Measurements from ENCODE around the gene C9orf43. TPM values are rescaled to one million over a fixed set of nuclear protein-coding genes. Genes with fewer than 3 reads are reported as not detected.

C9orf43 gene
- polyA plus RNA-seq, 1 donor = 0.40 TPM

DNA sequence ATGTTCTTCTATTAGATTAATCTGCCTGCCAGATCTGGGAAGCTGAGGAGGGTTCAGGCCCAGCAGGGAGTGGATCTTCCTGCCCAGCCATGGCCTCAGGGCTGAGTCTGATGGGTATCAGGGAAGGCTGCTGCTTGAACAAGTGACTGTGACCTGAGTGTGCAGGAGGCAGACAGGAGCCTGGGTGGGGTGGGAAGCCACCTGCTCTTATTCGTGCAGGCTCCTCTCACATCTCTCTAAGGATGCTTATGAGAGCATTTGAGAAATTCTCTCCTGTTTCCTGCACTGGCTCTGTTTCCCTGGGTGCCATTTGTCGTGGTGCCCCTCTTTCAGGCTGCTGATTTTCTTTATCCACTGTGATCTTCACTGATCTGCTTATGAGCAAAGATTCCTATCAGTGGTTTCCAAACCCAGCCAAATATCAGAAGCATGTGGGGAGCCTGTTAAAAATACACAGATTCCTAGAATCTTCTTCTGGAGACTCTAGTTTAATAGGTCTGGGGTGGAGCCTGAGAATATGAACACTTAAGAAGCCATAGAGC, 55.1 kb downstream of the C9orf43 start:
- no peak for DNase-seq (ENCODE audit: low read depth)

- DNase-seq (ENCODE audit: low read depth) = no peak
Observed at GRCh38 chr9:113467183-113467582, 56.6 kb downstream of the C9orf43 start.

DNA sequence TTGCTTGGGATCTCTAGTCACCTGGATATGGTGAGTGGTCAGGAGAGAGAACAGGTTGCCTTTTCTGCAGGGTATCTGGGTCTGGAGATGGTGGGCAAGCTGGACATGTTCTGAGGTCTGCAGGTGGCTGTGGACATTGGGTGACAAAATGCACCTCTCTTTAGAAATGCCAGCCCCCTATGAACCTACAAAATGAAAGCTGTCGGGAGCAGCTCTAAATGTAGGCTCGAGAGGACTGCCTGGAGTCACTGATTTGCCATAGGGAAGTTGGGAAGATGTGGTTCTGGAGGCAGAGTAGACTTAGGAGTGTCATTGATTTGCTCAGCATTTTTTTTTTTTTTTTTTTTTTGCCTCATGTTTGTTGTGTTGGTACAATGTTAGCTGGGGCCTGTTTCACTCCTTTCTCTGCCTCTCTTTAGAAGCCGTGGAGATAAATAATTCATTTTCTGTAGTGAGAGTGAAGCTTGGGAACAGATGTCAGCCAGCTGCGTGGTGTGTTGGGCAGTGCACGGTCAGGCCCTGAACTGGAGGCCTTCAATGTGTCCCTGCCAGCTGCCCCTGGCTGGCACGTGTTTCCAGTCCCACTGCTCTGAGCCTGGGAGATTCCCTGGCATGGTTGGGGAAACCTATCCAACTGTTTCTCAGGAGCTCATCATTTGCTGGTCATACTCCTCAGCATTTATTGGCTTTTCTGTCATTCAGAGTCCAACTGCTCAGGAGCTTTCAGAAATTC, 58.3 kb downstream of the C9orf43 start:
- DNase-seq (ENCODE audit: low read depth) = peak; percentile 8

- DNase-seq (ENCODE audit: low read depth) = no peak
Observed at GRCh38 chr9:113471143-113471542, 60.6 kb downstream of the C9orf43 start.

GRCh38 chr9:113471566-113471965, 61.0 kb downstream of the C9orf43 start:
- no peak for DNase-seq (ENCODE audit: low read depth)

GRCh38 chr9:113472199-113472598, 61.7 kb downstream of the C9orf43 start:
- no peak for DNase-seq (ENCODE audit: low read depth)

DNA sequence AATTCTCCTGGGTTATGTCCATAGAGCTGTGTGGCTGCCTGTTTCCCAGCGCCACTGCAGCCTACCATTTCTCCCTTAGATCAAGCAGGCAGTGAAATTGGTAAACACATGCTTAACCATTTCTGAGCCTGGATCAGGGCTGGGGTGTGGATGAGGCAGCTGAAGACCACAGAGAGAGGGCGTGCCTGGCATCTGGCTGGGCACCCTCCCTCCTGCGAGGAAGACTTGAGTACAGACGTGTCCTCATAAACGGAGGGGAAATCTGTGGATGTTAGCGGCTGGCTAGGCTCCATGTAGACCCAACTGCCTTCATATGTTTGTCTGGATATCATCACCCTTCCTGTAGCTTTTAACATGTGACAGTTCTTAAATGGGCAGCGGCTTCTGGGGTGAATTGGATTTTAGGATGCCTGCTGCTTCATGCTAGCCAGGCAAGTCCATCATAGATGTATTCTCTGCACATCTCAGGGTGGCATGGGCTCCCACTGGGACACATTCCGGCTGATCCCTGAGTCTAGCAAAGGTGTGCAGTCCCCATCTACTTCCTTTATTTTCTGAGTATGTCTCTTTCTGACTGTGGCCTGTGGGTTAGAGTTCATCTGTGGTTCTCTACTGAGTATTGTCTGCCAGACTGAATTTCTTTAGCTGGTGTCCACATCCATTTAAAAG, 63.9 kb downstream of the C9orf43 start:
- no peak for DNase-seq (ENCODE audit: low read depth)

DNA sequence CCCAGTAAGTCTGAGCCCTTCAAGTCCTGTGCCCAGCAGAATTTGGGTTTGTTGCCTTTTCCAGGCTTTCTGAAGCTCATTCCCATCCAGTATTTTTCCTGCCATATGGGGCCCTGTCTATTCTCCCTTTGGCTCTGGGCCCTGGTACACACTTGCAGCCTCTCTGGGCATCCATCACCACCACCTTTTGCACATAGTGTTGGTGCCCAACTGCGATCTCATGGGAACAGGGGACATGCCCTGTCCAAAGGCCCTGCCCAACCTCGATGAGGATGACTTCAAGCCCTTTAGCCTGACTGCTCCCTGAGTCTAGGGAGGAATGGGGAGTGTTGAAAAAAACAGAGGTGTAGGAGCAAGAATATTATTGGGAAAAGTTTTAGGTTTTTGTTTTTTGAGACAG, 64.5 kb downstream of the C9orf43 start:
- DNase-seq (ENCODE audit: low read depth) = no peak

- DNase-seq (ENCODE audit: low read depth) = no peak
Observed at GRCh38 chr9:113475992-113476391, 65.4 kb downstream of the C9orf43 start.

DNA sequence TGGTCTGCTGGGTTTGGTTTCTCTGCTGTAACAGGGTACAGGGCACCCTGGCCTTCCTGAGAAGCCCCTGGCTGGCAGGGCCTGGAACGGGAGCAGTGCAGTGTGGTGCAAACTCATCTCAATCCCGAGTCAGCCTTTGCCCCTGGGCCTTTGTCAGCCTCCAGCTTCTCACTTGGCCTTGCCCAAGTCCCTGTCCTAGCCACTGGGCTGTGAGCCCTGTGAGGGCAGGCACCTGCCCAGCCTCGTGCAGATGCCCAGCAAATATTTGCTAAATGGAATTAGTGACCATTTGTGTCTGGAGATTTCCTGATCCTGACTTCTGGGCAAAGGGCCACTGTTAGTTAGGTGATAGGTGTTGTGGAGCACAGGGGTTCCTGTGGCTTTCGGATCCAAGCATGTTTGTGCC, 66.0 kb downstream of the C9orf43 start:
- no peak for DNase-seq (ENCODE audit: low read depth)

DNA sequence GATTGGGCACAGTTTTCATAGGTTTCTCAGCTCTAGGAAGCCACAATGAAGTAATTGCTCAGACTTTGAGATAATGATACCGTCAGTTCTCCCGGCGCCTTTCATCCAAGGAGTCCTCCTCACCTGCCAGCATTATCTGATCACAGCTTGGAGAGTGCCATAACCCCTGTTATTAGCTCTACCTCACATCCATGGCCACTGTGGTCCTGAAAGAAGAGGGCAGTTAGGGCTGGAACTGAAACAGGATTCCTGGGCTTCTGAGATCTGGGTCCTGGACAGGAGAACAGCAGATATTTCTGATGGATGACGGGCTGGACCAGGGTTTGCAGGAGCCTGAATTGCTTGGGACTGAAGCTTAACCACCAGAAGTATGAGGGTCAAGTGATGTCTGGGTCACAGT, 66.5 kb downstream of the C9orf43 start:
- DNase-seq (ENCODE audit: low read depth) = no peak

GRCh38 chr9:113477661-113478060, 67.1 kb downstream of the C9orf43 start:
- no peak for DNase-seq (ENCODE audit: low read depth)

DNA sequence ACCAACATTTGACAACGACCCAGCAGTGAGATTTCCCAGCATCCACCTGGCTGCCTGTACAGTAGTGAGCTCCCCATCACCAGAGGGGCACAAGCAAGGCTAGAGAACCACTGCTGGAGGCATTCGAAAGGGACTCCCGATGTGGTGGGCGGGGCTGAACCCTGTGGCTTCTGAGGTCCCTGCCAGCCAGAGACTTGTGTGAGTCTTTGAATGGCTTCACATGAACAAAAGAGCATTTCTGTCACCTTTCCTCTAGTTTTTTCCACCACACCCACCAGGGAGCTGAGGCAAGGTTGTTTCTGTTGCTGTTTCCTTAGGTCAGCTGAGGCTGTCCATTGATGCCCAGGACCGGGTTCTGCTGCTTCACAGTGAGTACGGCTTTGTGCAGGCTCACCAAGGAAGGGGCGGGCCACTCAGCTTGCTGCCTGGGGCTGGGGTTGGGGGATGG, 68.7 kb downstream of the C9orf43 start:
- DNase-seq (ENCODE audit: low read depth) = no peak

Other genes starting within 250 kb of the C9orf43 start
- gene FKBP15, start 189.5 kb upstream of the C9orf43 start, polyA plus RNA-seq (ENCODE audit: insufficient read length) = 19.3 TPM
- gene SLC31A1, start 189.2 kb upstream of the C9orf43 start, polyA plus RNA-seq (ENCODE audit: insufficient read length) = 7.8 TPM
- 20.3 TPM for gene CDC26, start 135.2 kb upstream of the C9orf43 start, polyA plus RNA-seq (ENCODE audit: insufficient read length)
- 16.6 TPM for gene PRPF4, start 135.1 kb upstream of the C9orf43 start, polyA plus RNA-seq (ENCODE audit: insufficient read length)
- not detected for gene RNF183, start 107.4 kb upstream of the C9orf43 start, polyA plus RNA-seq (ENCODE audit: insufficient read length)
- 1.7 TPM for gene WDR31, start 70.5 kb upstream of the C9orf43 start, polyA plus RNA-seq (ENCODE audit: insufficient read length)
- 0.29 TPM for gene BSPRY, start 61.2 kb upstream of the C9orf43 start, polyA plus RNA-seq (ENCODE audit: insufficient read length)
- gene HDHD3, start 33.8 kb upstream of the C9orf43 start, polyA plus RNA-seq (ENCODE audit: insufficient read length) = 4.2 TPM
- gene ALAD, start 9.5 kb upstream of the C9orf43 start, polyA plus RNA-seq (ENCODE audit: insufficient read length) = 18.1 TPM
- 45.3 TPM for gene POLE3, start 72 bp upstream of the C9orf43 start, polyA plus RNA-seq (ENCODE audit: insufficient read length)
- 32.6 TPM for gene RGS3, start 53.0 kb downstream of the C9orf43 start, polyA plus RNA-seq (ENCODE audit: insufficient read length)